Psoas muscle (tissue), 8 donors: ENCODE measurements around the gene TBXAS1. TPM values are rescaled to one million over a fixed set of nuclear protein-coding genes. Genes with fewer than 3 reads are reported as not detected.

Source experiments
- ATAC-seq, 4 donors: fragments of 200-7000 bp; cut with Tn5 transposase; one replicate each; pipeline ENCODE4 v1.9.1; 2020; ENCODE audit warnings: moderate library complexity in 3 of 4, mild to moderate bottlenecking in 2 of 4
- DNase-seq, 2 donors: peaks; one replicate each; pipeline ENCODE4 v3.0.0-alpha.2; 2020
- H3K27ac ChIP-seq: fragments of 200-600 bp; one replicate; pipeline ENCODE4 v1.8.0; 2022
- H3K27me3 ChIP-seq, 3 donors: fragments of 200-600 bp in 1 of 3; one replicate each; pipeline versions ENCODE4 v1.6.1 to v1.8.0; 2013 to 2022; ENCODE audit warnings: low read length in 2 of 3, mild to moderate bottlenecking in 2 of 3, moderate library complexity in 1 of 3; ENCODE audit not compliant: insufficient read depth in 3 of 3
- H3K36me3 ChIP-seq, 2 donors: fragments of 200-600 bp in 1 of 2; one replicate each; pipeline versions ENCODE4 v1.6.1 to v1.8.0; 2013 to 2022; ENCODE audit warnings: low read depth in 1 of 2, mild to moderate bottlenecking in 1 of 2, moderate library complexity in 1 of 2; ENCODE audit not compliant: insufficient read depth in 1 of 2
- H3K4me1 ChIP-seq: fragments of 200-600 bp; one replicate; pipeline ENCODE4 v1.8.0; 2022
- H3K4me3 ChIP-seq: fragments of 200-600 bp; one replicate; pipeline ENCODE4 v1.8.0; 2022; ENCODE audit warnings: mild to moderate bottlenecking
- H3K9me3 ChIP-seq: fragments of 200-600 bp; one replicate; pipeline ENCODE4 v1.8.0; 2022
- WGBS, 3 donors: extraction: QIAGEN DNeasy Blood & Tissue Kit; methylation state at CpG; one replicate each; pipeline versions ENCODE4 v1.1.6 to v1.1.7; 2013; 5-methylcytosine and 5-hydroxymethylcytosine counted together
- intact Hi-C, 2 donors: fragments of 100-400 bp; cut with DNase I; formaldehyde crosslinking; loops; one replicate each; pipeline versions ENCODE4 v1.11.0 to v1.14.2; 2022
- polyA plus RNA-seq, 3 donors: library from polyadenylated mRNA; stranded (reverse); fragments of 200-250 nt; gene quantifications; one replicate each; pipeline ENCODE4 v1.2.3, GENCODE V29; 2013
- total RNA-seq, 4 donors: library from RNA; stranded (reverse); fragmentation: NEBNext Ultra II Directional in 2 of 4; extraction: Animal tissue kit (Norgen Biotek cat#: 25700) in 2 of 4; gene quantifications; one replicate each; pipeline versions ENCODE4 v1.2.1 to v1.2.4, GENCODE V29; 2021 to 2023
- TF ChIP-seq, protein P1 (sequence below): fragments of 200-600 bp; IDR thresholded peaks from one replicate; pipeline ENCODE4 v1.8.0; 2022; ENCODE audit warnings: antibody characterized with exemption
- donor health status: healthy with polysubstance abuse.
- donor health status: DM: no; HTN: no; CAD: no; lungs with moderate emphysema.
- donor health status: Bipolar disorder and iron deficiency.
- donor health status: healthy.
- donor health status: DM: yes; HTN: yes; CAD: no.
- donor health status: DM: no; HTN: no; CAD: no.
- donor health status: DM: no; HTN: no; CAD: no.
- donor health status: DM: yes; HTN: yes; CAD: no.

The TBXAS1 gene
- total and polyA plus RNA-seq, 7 donors = 0.90 to 2.9 (median 2.0) TPM

DNA sequence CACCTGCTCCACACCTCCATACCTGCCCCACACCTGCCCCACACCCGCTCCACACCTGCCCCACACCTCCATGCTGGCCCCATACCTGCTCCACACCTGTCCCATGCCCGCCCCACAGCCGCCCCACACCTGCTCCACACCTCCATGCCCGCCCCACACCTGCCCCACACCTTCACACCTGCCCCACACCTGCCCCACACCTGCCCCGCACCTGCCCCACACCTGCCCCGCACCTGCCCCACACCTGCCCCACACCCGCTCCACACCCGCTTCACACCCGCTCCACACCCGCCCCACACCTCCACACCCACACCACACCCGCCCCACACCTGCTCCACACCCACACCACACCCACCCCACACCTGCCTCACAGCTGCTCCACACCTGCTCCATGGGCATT lies 180.7 kb downstream of the TBXAS1 start:
- Histone ChIP-seq H3K4me3 (no peak overlapping the region), H3K4me1 (no peaks in the 10 kb centered on the region), H3K36me3 (no peaks in the 10 kb centered on the region), H3K27ac (no peak overlapping the region), H3K9me3 (no peaks in the 10 kb centered on the region), H3K27me3 (peaks cover 0 to 4% (median 0%) of the 10 kb centered on the region in 3 donors)
- DNase-seq (no peak), ATAC-seq (no peak)
- WGBS, 3 donors = 87 to 96% (median 94%) methylated on average over 10 to 11 of the region's 11 CpGs
- intact Hi-C loops = loop anchor here in 1 of 2 donors (10.0 kb wide), 1 partner anchor 235 kb away; the partner anchor contains the start of gene HIPK2
- TF ChIP-seq, protein P1, sequence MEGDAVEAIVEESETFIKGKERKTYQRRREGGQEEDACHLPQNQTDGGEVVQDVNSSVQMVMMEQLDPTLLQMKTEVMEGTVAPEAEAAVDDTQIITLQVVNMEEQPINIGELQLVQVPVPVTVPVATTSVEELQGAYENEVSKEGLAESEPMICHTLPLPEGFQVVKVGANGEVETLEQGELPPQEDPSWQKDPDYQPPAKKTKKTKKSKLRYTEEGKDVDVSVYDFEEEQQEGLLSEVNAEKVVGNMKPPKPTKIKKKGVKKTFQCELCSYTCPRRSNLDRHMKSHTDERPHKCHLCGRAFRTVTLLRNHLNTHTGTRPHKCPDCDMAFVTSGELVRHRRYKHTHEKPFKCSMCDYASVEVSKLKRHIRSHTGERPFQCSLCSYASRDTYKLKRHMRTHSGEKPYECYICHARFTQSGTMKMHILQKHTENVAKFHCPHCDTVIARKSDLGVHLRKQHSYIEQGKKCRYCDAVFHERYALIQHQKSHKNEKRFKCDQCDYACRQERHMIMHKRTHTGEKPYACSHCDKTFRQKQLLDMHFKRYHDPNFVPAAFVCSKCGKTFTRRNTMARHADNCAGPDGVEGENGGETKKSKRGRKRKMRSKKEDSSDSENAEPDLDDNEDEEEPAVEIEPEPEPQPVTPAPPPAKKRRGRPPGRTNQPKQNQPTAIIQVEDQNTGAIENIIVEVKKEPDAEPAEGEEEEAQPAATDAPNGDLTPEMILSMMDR = no peak

DNA sequence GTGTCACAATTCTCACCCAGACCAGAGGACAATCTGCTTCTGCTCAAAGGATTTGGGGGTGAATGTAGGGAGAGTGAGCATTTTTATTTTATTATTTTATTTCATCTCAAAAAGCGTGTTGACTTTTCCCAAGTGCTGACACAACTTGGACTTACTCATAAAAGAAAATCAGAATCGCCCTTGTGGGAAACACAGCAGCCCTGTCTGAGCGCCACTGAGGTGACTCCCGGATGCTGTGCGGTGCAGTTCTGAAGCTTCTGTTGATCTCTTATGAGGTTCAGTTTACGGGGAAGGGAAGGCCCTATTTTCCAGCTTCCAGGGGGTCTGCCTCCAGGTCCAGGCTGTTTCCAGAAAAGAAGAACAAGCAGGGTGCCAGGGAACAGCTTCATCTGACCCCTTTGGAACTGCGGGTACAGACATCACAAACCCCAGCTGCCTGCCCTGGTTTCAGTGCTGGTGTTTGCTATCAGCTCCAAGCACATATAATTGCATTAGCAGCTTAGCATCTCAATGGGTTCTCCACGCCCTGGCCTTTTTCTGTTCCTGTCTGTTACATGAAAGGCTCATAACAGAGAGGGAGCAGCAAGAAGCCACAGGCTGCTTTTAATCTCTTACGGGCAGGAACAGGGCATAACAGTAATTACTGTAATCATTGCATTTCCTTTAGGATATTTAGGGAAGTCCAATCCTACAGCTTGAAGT lies 181.3 kb downstream of the TBXAS1 start:
- no peaks in the 10 kb centered on the region for H3K9me3 ChIP-seq
- H3K4me3 ChIP-seq = no peak overlapping the region
- H3K27me3 ChIP-seq = peaks cover 0 to 4% (median 0%) of the 10 kb centered on the region in 3 donors
- H3K27ac ChIP-seq = no peak overlapping the region
- TF ChIP-seq, protein P1 = no peak
- intact Hi-C loops = no loop called here
- no peaks in the 10 kb centered on the region for H3K36me3 ChIP-seq
- WGBS, 3 donors = 69 to 76% (median 75%) methylated on average over 9 of the region's 9 CpGs
- no peaks in the 10 kb centered on the region for H3K4me1 ChIP-seq
- DNase-seq (no peak), ATAC-seq (no peak)

DNA sequence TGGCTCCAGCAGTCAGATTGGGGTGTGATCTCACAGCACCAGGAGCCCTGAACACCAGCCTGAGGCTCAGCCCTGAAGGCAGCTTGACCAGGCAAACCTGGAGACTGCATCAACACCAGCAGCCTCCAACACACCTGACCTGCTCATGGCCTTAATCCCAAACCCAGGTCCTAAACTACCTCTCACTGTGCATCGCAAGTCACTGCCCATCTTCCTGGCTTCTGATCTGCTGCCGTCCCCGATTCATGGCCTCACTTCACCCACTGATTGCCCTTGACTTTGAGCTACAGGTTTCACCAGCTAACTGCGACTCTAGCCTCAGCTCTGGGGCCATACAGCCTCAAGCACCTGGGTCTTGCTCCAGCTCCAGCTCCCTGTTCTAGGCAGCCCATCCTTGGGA lies 184.6 kb downstream of the TBXAS1 start:
- intact Hi-C loops = no loop called here
- no peak for ATAC-seq
- no peak overlapping the region for H3K27ac ChIP-seq

DNA sequence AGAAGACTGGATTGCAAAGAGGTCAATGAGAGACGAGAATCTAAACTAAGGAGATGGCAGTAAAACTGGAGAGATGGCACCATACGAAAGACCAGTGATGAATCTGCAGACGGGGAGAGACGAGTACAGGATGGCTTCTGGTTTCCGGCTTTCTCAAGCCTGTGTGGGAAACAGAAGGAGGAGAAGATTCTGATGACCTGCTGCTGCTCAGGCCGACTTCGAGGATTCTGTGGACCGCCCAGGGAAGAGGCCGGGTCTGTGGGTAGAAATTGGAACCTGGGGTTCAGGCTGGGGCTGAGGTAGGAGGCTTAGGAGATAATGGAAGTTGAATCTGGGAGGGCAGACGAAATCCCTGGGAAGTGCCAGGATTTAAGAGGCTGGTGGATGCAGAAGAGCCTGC lies 185.1 kb downstream of the TBXAS1 start:
- Histone ChIP-seq H3K27ac (no peak overlapping the region), H3K9me3 (no peaks in the 10 kb centered on the region), H3K4me1 (no peaks in the 10 kb centered on the region), H3K27me3 (peaks cover 0 to 1% (median 0%) of the 10 kb centered on the region in 3 donors), H3K4me3 (no peak overlapping the region), H3K36me3 (no peaks in the 10 kb centered on the region)
- WGBS, 3 donors = 88 to 93% (median 88%) methylated on average over 10 of the region's 10 CpGs
- no peak for DNase-seq
- no peak for ATAC-seq
- intact Hi-C loops = no loop called here
- TF ChIP-seq, protein P1 = no peak

More for the DNA sequence above, 184.6 kb downstream of the TBXAS1 start:
- no peaks in the 10 kb centered on the region for H3K4me1 ChIP-seq
- 90 to 100% (median 98%) methylated on average over 4 of the region's 4 CpGs for WGBS, 3 donors
- no peak overlapping the region for H3K4me3 ChIP-seq
- TF ChIP-seq, protein P1 = no peak
- H3K27me3 ChIP-seq = peaks cover 0 to 4% (median 0%) of the 10 kb centered on the region in 3 donors
- H3K9me3 ChIP-seq = no peaks in the 10 kb centered on the region
- no peak for DNase-seq
- H3K36me3 ChIP-seq = no peaks in the 10 kb centered on the region
